ENCODE measurements around the gene MYL12B.
A peak's percentile ranks its signal among the peaks of the same experiment; 100 is the strongest.

MYL12B gene

DNA sequence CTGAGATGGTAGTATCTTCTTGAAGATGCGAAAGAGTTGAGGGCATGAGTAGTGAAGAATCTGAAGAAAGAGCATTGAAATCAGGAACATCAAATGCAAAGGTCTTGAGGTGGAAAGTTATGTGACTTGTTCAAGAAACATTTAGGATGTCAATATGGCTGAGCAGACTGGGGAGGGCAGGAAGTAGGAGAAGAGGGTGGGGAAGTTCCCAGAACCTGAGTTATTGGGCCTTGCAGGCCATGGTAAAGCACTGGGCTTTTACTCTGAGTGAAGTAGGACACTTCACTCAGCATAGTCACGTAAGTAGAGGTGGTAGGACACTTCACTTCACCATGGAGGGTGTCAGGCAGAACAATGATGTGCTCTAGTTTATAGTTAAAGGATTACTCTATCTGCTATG, 26.1 kb upstream of the MYL12B start:
- DNase-seq (ENCODE audit: low read depth, low spot score), result no peak

GRCh38 chr18:3236470-3236869, 25.5 kb upstream of the MYL12B start:
- no peak for DNase-seq (ENCODE audit: low read depth, low spot score)

GRCh38 chr18:3238742-3239141, 23.2 kb upstream of the MYL12B start:
- DNase-seq (ENCODE audit: low read depth, low spot score), result no peak

DNA sequence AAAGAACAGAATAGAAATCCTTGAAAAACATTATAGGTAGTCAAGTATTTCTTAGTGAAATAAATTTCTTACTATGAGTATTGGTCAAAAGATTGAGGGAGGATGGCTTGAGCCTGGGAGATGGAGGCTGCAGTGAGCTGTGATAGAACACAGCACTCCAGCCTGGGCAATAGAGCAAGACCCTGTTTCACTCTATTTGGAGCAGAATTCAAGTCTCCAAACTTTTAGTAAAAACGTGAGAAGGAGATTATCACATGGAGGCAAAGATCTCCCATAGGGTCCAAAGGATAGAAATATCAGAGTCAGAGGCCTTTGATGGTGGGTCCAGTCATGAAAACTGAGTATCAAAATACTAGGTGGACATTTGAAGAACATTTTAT, 16.8 kb upstream of the MYL12B start:
- DNase-seq (ENCODE audit: low read depth, low spot score), result no peak

GRCh38 chr18:3245853-3246634, 15.9 kb upstream of the MYL12B start:
- peak; percentile 78 for DNase-seq (ENCODE audit: low read depth, low spot score)

DNA sequence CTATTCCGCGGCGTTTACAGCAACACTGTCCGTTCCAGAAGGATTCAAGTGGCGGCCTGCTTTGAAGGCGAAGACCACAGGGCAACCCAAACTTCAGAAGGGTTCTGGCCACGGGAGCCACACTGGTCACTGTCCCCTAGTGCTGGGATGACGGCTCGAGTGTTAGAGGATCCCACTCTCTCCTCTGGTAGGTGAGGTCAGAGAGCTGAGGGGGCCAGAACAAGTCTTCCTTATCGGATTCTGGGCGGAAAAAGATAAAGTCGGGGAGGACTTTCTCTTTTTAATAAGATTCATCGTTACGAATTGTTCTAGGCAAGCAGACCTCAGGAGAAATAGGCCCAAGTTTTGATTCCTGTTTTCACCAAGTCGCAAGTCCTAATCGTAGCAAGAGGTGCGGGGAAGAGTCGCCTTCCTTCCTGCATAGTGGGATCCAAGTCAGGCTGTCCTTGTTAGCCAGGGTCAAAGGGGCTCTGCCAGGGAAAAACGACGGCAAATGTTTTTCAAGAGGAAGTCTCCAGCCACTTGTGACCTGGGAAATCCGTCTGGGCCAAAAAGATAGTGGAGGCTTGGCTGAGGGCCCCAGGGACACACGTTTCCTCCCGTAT, 15.2 kb upstream of the MYL12B start:
- DNase-seq (ENCODE audit: low read depth, low spot score), result no peak

DNA sequence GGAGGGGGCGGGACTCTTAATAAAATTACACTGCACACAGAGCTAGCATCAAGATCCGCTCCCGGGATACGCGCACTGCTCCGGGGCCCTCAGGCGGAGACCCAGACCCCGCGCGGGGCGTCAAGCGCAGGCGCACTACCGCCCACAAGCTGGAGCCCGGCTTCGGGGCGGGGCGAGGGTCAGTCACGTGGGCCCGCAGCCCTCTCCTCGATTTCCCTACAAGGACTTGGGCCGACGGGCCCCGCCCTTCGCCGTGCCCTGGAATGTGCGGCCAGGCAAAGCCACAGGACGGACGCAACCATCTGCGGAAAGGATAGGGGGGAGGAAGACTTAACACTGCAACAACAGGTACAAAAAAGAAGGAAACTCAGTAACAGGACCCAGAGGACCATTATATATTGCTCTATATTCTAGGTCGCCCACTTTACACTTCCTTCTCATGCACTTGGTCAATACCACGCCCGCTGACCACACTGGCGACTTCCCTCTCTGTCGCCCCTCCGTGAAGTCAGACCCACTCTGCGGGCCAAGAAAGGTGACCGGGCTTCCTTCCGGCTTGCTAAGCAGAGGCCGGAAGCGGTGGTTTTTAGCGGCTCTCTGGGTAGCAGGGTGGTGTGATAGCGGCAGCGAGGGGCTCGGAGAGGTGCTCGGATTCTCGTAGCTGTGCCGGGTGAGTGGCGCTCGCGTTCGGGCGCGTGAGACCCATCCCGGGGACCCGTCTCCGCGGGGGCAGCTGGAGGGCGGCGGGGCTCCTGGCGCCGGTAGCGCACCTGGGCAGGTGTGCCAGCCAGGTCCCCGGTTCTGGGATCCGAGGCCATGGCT, 14.5 kb upstream of the MYL12B start, which contains the start of gene MYL12A:
MYL12A (plus strand) TSS at position 562 of the 822 bp plus-strand sequence. CDS start 5,447 bp downstream, outside the sequence.
- DNase-seq (ENCODE audit: low read depth, low spot score), result peak; percentile 98

DNA sequence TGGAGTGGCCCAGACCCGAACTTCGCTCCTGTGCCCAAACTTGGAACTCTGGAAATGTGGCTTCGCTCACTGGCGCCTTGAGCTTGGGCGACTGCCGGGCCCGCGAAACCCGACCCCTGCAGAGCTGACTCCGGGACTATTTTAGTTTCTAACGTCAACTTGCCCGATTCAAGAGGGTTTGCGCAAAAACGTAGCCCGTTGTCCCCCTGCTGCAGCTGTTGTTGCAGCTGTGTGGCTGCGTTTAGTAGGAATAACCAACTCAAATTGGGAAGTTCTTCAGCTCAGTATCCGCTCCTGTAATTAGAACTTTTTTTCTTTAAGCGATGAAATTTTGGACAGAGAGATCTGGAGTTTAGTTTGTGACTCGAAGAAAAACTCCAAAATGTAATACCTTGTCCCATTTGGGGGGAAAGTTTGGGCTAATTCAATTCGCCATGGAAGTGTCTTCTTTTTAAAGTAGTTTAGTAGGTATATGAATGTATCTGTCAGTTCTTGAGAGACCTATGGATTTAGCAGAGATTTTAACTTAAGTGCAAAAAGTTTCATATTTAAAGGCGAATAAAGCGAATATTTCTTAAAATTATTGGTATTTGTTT, 13.8 kb upstream of the MYL12B start:
- DNase-seq (ENCODE audit: low read depth, low spot score), result no peak

DNA sequence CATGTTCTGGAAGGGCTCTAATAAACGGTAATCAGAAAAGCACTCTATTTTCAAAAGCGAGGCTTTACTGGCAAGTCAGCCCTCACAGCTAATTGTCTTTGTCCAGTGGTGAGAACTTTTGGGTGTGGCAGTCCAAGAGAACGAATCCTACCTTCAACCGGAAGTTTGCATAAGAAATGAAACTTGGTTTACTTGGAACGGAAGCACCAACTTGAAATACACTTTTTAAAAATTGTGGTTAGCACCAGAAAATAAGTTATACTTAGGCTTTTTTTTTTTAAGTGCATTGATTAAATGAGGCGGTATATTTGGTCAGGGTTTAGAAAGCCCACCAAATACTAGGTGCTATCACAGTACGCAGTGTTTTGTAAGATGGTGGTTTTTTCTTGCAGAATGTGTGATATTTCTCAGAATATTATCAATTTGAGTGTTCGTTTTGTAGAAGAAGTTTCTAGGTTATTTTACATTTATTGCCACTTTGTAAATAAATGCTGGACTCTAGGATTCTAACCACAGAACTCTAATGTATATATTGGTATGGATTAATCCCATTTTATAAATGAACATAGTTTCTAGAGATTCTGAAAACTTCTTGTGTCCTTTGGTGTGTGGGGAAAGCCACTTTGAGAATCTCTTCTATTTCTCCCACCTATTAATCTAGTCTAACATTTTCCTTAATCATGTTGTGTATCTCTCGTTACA, 13.1 kb upstream of the MYL12B start:
- DNase-seq (ENCODE audit: low read depth, low spot score), result no peak

DNA sequence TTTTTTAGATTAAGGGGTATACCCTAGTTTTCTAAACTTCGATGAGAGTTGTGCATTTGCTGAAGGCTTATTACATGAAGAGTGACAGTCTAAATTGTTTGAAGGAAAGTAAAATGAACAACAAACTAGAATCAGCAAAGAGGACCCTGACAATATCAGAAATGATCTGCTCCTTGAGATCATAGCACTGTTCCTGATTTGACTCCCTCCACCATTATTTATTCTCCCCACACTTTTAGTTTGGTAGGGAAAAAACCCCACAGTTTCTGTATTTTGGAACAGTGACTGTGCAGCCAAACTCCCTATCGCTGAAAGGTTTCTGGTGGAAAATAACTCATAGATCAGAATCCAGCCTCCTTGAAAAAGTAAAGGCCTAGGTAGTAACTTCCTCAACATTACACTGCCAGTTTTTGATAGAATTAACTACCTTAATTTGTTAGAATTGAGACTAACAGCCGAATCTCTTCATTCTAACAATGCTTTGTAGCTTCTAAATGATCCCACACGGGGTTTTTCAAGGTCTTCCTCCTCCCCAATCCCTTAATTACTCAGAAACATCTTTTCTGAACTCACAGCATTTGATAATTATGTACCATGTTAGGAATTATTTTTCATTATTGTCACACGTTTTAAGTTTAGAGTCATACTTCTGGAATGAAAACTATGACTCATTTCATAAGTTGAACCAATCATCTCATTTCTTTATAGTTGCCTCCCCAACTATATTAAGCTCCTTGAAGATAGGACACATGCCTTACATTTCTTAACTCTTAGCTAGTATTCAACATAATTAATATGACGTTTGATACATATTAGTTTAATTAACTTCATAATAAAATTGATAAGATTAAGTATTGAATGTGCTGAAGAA, 11.5 kb upstream of the MYL12B start:
- DNase-seq (ENCODE audit: low read depth, low spot score), result no peak

DNA sequence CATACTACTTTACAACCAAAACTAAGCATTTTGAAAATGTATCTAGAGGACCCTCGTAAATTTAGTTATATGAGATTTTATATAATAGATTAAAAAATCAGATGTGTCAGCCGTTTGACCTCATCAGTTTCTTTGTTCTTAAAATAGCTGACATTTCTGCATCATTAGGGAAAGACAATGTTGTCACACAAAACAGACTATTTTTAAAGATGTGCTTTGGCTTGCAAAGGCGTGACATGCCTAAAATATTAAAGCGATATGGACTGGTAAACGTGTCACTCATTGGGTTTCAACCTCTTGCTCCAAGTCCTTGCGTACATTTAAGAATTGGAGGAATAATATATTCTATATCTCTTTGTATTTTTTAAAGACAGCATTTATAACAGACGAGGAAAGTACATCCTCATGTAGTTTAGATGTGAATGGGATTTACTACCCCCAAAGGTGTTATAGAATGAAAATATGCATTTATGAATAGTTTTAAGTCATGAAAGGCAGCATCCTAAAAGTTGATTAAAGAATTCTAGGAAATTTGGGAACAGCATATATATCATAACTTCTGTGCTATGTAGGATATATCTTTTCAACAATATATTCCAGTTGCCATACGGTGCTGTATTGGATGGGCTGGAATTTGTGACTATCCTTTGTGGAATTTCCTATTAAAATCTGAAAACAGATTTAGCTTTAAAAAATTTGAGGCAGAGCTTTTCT, 10.5 kb upstream of the MYL12B start:
- DNase-seq (ENCODE audit: low read depth, low spot score), result no peak

DNA sequence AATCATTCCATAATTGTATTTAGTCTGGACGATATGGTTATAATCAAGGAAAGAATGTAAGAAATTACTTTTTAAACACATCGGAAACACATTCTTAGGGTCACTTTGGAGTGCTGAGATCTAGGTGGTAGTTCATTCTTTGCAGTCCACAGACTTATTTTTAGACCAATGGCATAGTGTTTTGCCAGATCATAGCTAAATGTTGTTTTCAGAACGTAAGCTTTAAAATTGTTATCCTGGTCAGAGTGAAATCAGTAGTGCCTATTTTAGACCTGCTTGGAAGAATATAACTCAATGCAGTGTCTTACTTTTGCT, 10.0 kb upstream of the MYL12B start:
- DNase-seq (ENCODE audit: low read depth, low spot score), result no peak

GRCh38 chr18:3252843-3253242, 9.1 kb upstream of the MYL12B start:
- DNase-seq (ENCODE audit: low read depth, low spot score), result no peak

- DNase-seq (ENCODE audit: low read depth, low spot score), result no peak
These were observed 7.2 kb upstream of the MYL12B start for GRCh38 chr18:3254725-3255124.

DNA sequence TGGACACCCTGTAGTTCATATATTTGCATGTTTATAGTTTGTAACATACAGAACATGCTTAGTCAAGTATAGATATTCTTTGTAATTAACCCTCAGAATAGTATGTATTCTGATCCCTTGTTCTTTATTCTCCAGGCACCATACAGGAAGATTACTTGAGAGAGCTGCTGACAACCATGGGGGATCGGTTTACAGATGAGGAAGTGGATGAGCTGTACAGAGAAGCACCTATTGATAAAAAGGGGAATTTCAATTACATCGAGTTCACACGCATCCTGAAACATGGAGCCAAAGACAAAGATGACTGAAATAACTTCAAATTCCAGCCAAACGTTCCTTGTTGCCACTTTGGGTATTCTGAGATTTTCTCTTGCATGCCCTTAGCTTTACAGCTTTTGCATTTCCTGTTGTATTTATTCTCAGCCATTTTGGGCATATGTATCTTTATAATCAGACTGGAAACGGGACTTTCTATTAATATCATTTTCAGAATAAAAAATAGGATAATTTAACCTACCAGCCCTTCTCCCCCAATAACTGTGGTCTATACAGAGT, 6.2 kb upstream of the MYL12B start:
- DNase-seq (ENCODE audit: low read depth, low spot score), result no peak

GRCh38 chr18:3256693-3257626, 5.0 kb upstream of the MYL12B start:
- DNase-seq (ENCODE audit: low read depth, low spot score), result no peak

- DNase-seq (ENCODE audit: low read depth, low spot score), result no peak
These were observed 4.3 kb upstream of the MYL12B start for GRCh38 chr18:3257627-3258120.

- DNase-seq (ENCODE audit: low read depth, low spot score), result no peak
These were observed 949 bp upstream of the MYL12B start for GRCh38 chr18:3260995-3261372.
